ENCODE data around the gene SMARCA4. TPM values are rescaled to one million over a fixed set of nuclear protein-coding genes. Genes with fewer than 3 reads are reported as not detected.
A peak's percentile ranks its signal among the peaks of the same experiment; 100 is the strongest.

Gene SMARCA4
- total RNA-seq, 1 experiment from 2014 or later, result 261 TPM

- H3K4ac ChIP-seq (ENCODE audit: low read depth, low read length), result no peak overlapping the region
- H2BK120ac ChIP-seq (ENCODE audit: low read depth, low read length, poor library complexity, severe bottlenecking), result no peak overlapping the region
- no peak for TF ChIP-seq CTCF (conservative IDR thresholded peaks at IDR 0.05)
- H2BK20ac ChIP-seq (ENCODE audit: low read depth, low read length, poor library complexity, severe bottlenecking), result no peak overlapping the region
- H3K27me3 ChIP-seq (ENCODE audit: insufficient read depth, low read length), result no peaks in the 10 kb centered on the region
- no peaks in the 10 kb centered on the region for H3K9me3 ChIP-seq (ENCODE audit: control insufficient read depth, low read depth, low read length)
- H3K4me2 ChIP-seq (ENCODE audit: insufficient read depth, insufficient read length, low read length), result no peak overlapping the region
- H3K79me2 ChIP-seq (ENCODE audit: insufficient read depth, low read length), result no peaks in the 10 kb centered on the region
- no peaks in the 10 kb centered on the region; a peak in 1 of 5 replicates for H3K9me3 Mint-ChIP-seq
- H3K4me1 Mint-ChIP-seq, result no peaks in the 10 kb centered on the region
- no peak overlapping the region; the same call in 1 of the 2 replicates for H3K14ac ChIP-seq (ENCODE audit: insufficient read depth, low read length)
- H4K8ac ChIP-seq (replicated peaks; ENCODE audit: insufficient read length, low read depth, low read length), result no peak overlapping the region
- no peak overlapping the region for H3K4me3 Mint-ChIP-seq
- H3K23me2 ChIP-seq (ENCODE audit: insufficient read length, low read depth, low read length, poor library complexity, severe bottlenecking), result no peaks in the 10 kb centered on the region
- no peak overlapping the region for H3K9ac ChIP-seq (ENCODE audit: extremely low read depth, insufficient read length, low read length)
- no peaks in the 10 kb centered on the region for H4K20me1 ChIP-seq (ENCODE audit: control insufficient read depth, insufficient read depth, insufficient read length)
- H2BK5ac ChIP-seq (ENCODE audit: insufficient read length, low read length), result no peak overlapping the region
- H3K23ac ChIP-seq (ENCODE audit: insufficient read length, low read depth, low read length), result no peak overlapping the region
- H3K27me3 Mint-ChIP-seq (ENCODE audit: low read depth), result no peaks in the 10 kb centered on the region; the same call in 1 of the 2 replicates
- H2AFZ ChIP-seq (ENCODE audit: low read length), result no peak overlapping the region
- no peak overlapping the region for H3T11ph ChIP-seq (ENCODE audit: low read length)
- peaks cover 62 to 97% (median 93%) of the 10 kb centered on the region in 3 experiments for H3K36me3 Mint-ChIP-seq (ENCODE audit: insufficient read depth in 1 of 3, low read depth in 3 of 3)
- H3K18ac ChIP-seq (ENCODE audit: insufficient read length, low read depth, low read length), result no peak overlapping the region
- no peak overlapping the region for H4K91ac ChIP-seq (ENCODE audit: insufficient read length, low read depth, low read length)
- no peaks in the 10 kb centered on the region for H3K4me1 ChIP-seq (ENCODE audit: insufficient read depth, low read length)
- no peaks in the 10 kb centered on the region for H3K79me1 ChIP-seq (ENCODE audit: insufficient read depth, low read depth, low read length, poor library complexity, severe bottlenecking)
- no peak overlapping the region for H3K27ac ChIP-seq (ENCODE audit: insufficient read length, low read depth, low read length)
- no CpG with 5 or more reads among the region's 22 CpGs for WGBS (ENCODE audit: extremely low coverage, insufficient read length, low lambda C conversion rate)
- peak overlapping the region in 1 of 3 experiments; percentile 69; a peak in 2 of 7 replicates for H3K27ac Mint-ChIP-seq
- H3K56ac ChIP-seq (ENCODE audit: insufficient read length, low read depth, low read length), result no peak overlapping the region
- no peak overlapping the region for H2AK5ac ChIP-seq (ENCODE audit: insufficient read length, low read length)
- no peak overlapping the region for H2BK15ac ChIP-seq (ENCODE audit: low read depth, low read length)
- H2BK12ac ChIP-seq (ENCODE audit: insufficient read length, low read depth, low read length), result no peak overlapping the region
- no peak overlapping the region for H4K5ac ChIP-seq (ENCODE audit: insufficient read length, low read depth, low read length)
- DNase-seq, result no peak
Observed at GRCh38 chr19:11033251-11033650, 72.4 kb downstream of the SMARCA4 start.
